Measurements from ENCODE around the gene INTS4.
"Not testable (repeated sequence)": the region's sequence is repeated elsewhere in the genome, so short reads cannot be mapped to it uniquely, and the experiment has no call there.

The INTS4 gene

DNA sequence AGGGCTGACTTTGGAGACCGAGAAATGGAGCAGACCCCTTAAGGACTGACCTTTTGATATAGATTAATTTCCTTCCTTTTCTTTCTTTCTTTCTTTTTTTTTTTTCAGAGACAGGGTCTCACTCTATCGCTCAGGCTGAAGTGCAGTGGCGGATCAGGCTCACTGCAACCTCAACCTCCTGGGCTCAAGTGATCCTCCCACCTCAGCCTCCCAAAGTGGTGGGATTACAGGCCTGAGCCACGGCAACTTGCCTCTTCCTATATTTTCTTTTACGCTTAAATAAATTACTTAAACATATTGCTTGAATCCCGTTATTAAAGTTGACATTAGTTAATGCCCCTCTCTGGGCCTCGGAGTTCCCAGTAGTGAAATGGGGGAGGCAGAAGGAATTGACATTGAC lies 29.0 kb upstream of the INTS4 start:
- no peak for DNase-seq

DNA sequence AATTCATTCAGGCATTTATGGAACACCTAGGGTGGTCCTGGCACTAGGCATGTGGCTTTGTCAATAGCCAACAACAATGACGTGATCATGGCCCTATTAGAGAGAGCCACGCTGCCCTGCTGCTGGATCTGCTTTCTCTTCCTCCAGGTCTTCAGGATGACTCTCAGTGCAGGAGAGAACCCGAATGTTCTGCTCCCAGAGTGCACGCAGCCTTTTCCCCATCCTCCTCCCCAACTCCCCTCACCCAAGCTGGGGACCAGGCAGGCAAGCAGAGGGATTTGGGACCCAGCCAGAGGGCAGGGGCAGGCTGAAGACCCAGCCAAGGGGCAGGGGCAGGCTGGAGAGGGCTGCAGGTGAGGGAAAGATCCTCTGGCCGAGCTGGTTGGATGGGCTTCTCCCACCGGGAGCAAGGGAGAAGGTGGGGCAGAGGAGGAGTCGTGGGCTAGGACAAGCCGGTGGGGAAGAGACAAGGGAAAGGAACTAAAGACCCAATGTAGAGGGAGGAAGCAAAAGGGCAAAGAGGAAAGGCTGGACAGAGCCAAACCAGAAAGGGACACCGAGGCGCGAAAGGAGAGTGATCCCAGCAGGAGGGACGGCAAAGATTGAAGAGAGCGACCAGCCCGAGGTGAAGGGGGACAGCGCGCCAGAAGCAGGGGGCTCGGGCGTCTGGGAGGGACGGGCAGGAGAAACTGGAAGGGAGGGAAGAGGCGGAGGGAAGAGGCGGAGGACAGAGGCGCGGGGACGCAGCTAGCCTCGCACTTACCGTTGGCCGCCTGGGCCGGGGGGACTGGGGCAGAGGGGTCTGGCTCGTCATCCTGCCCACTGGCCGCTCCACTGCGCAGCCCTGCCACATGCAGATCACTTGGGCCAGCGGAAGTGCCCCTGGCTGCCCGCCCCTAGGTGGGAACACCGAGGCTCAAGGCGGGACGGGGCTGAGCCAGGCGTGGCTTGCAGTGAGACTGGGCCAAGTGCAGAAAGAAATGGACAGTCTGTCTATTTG lies 28.2 kb upstream of the INTS4 start, which contains the start of gene KCTD14:
Gene KCTD14 (minus strand): TSS at position 880 of the 1,000 bp plus-strand sequence. CDS start 27 bp downstream, at position 853.
- peak; percentile 63 for DNase-seq

DNA sequence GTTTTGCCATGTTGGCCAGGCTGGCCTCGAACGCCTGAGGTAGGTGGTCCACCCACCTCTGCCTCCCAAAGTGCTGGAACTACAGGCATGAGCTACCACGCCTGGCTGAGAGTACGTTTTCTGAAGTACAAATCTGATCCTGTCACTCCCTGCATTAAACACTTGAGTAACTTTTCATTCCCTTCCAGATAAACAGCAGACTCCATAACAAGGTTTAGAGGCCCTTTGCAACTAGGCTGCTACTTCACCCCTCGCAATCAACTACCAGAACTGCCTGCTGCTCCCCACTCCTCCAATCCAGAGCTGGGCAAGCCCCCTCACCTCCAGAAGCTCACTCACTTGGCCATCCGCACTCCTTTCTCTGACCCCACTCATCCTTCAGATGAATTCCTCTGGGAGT lies 27.1 kb upstream of the INTS4 start:
- no peak for DNase-seq

DNA sequence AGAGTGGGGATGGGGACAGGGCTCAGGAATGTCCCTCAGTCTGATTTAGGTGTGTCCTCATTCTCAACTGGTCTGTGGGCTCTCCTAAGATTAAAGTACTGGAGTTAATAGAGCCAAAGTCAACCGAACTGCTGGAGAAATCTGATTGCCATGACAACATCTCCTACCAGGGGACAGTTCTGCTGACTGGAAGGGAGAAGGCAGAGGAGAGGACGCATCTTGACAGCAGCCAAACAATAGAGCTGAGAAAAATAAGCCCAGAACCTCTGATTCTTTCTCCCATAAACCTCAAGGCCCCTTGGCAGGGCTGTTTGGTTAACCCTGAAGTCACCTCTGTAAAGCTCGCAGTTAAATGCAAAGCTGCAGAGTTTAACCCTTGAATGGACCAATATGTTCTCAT lies 25.8 kb upstream of the INTS4 start:
- no peak for DNase-seq

DNA sequence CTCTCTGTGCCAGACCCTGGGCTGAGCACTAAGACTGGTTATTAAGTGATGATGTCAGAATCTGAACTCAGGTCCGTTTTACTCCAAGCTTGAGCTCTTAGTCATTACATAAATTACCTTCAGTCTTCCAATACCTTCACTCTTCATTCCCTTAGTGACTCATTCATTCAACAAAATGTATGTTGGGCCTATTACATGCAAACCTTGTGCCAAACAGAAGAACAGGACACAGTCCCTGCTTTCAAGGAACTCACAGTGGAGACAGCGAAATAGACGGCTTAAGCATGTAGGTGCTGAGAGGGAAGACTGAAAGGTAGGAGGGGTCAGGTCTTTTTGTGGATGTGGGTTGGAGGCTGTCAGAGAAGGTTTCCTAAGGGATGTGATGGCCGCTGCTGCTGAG lies 25.3 kb upstream of the INTS4 start:
- no peak for DNase-seq

DNA sequence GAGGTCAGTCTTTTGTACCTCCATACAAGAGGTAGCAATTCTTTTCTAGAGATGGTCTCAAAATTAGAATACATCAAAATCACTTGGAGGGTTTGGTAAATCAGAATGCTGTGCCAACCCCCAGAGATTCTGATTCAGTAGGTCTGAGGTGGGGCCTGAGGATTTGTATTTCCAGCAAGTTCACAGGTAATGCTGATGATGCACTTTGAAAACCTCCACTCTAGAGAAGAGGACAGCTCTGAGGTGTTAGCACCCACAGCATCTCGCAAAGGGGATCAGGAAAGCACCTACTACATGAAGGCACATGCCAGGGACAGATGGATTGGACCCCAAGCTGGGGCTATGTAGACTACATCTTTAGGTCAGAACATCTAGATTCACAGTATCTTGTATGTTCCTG lies 21.4 kb upstream of the INTS4 start:
- no peak for DNase-seq

DNA sequence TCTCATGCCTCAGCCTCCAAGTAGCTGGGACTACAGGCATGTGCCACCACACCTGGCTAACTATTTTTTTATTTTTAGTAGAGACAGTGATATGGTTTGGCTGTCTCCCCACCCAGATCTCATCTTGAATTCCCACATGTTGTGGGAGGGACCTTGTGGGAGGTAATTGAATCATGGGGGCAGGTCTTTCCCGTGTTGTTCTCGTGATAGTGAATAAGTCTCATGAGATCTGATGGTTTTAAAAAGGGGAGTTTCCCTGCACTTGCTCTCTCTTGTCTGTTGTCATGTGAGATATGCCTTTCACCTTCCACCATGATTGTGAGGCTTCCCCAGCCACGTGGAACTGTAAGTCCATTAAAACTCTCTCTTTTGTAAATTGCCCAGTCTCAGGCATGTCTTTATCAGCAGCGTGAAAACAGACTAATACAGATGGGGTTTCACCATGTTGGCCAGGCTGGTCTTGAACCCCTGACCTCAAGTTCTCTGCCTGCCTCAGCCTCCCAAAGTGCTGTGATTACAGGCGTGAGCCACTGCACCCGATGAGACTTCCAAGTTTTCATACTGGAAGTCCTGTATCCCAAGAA lies 20.6 kb upstream of the INTS4 start:
- DNase-seq = not testable (repeated sequence)

DNA sequence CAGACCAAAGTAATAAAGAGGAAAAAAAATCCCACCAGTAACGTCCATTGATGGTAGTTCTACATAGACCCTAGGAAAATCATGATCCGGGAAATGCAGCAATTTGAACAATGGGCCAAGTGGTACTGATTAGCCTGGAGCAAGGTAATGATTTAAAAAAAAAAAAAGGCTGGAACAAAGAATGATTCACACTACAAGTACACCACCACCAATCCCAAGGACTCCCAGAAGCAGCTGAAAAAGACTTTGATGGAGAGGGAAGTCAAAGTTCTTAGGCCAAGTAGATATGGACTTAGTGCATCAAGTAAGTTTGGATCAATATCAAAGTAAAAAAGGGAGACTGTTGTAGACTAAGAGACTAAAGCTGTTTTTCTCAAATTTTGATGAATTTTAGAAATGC lies 16.8 kb upstream of the INTS4 start:
- no peak for DNase-seq

DNA sequence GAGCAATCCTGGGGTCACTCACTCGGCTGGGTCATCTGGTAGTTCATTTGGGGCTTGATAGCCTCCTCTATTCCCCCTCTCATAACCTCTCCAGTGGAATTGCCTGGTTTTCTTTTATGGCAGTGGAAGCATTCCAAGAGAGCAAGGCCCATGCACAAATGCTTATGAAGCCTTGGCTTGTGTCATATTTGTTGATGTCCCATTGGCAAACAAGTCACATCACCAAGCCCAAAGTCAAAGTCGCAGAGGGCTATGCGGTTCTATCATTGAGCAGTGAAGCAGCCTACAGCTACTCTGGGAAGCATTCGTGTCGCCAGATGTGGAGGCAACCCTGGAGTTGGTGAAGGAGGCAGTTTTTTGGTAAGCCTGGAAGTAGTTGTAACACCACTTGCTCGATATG lies 16.3 kb upstream of the INTS4 start:
- no peak for DNase-seq

DNA sequence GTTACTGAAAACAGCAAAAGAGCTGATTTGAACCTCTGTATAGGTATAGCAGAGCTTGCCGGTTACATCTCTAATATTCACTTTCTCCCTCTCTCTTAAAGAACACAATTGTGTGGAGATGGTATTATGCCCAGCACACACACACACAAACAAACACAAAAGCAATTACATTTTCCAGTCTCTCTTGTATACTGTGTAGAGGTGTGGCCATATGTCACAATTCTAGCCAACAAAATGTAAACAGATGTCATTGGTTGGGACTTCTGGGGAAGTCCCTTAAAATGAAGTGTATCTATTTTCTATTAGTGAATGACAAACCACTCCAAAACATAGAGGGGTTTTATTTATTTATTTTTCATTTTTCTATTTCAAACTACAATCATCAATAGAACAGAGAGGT lies 15.8 kb upstream of the INTS4 start:
- no peak for DNase-seq

DNA sequence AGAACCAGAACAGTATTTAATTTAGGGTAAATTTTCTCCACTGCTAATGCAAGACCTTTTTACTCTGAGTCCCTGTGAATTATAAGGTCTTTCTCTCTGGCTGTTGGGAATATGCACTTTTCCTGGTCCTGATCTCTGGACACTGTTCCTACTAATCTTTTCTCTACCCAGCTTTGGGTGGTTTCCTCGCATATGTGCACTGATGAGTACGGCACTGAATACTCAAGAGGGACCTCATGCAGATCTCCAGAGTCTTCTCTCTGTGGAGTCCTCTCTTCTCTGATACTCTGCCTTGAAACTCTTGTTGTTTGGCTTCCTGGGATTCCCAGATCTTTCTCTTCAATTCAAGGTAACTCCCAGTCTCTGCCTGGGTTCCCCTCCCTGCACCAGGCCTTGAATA lies 14.6 kb upstream of the INTS4 start:
- DNase-seq = no peak

DNA sequence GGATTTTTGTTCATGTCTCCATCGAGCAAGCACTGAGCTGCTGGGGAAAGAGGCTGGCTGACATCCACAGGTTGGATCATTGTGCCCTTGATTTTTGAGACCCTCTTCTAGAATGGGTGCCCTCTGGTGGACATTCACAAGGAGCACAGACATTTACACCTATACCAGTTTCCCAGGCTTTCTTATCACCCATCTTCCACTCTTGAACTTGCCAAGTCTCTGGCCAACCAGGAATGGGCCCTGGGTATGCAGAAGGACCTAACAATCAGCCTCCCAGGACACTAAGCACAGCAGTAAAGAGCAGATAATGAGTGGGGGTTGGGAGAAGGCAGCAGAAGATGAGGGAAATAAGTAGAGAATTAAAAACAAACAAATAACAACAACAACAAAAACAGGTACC lies 5.7 kb upstream of the INTS4 start:
- DNase-seq = peak; percentile 74

DNA sequence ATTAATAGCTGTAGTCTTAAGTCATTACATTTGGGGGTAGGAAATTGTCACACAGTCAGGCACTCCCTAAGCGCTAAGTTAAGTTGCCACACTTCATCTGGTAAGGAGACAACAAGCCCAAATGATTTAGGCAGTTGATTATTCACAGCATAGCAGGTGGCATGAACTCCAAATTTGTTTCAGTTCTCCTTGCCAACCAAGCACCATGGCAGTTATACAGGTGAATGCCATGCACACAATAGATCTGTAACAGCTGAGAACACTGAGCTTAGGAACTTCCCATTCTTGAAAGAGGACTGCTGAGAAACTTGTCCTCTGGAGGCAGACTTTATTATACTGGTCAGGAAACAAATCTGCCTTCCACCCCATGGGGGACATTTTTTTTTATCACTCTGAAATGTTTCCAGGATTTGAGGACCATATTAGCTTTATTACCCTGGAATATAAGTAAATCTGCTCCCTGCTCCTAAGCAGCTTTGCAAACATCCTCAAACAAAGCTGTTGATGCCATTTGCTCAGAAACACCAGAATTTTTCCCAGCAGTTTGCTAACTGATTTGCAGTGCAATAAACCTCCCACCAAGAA lies 5.1 kb upstream of the INTS4 start:
- DNase-seq = no peak

DNA sequence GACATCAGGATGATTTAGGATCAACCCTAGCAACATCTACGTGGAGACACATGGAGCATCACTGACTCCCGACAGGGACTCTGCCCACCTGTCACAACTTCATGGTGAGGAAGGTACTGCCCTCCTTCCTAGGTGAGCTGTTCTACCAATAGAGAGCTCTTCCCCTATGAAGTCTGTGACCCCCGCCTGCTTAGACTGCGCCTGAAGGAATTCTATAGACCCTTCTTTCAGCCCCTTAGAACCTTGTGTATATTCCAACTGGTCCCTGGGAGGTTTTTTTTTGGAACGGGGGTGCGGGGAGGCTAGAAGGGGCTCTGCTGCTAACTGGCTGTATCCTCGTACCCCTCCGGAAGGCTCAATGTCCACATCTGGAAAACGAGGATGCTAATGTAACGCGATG lies 566 bp downstream of the INTS4 start:
- DNase-seq = no peak

DNA sequence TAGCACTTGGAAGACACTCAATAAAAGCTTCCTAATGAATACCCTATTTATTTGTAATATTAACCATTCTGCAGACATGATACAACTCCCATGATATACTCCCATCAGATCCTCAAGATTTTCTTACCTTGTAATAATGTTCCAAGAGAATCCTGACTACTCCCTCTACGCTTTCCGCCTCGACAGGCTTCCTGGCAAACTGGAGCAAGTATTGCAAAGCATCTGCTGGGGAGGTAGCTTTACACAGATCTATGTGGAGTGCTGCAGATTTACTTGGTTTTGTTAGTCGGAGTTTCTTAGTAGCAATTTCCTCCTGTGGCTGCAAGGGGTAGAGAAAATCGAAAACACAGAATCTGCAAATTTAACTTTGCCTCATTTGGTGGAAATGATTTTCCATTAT lies 3.5 kb downstream of the INTS4 start:
- no peak for DNase-seq

DNA sequence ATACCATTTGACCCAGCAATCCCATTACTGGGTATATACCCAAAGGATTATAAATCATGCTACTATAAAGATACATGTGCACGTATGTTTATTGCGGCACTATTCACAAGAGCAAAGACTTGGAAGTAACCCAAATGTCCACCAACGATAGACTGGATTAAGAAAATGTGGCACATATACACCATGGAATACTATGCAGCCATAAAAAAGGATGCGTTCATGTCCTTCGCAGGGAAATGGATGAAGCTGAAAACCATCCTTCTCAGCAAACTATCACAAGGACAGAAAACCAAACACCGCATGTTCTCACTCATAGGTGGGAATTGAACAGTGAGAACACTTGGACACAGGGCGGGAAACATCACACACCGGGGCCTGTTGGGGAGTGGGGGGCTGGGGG lies 8.0 kb downstream of the INTS4 start:
- DNase-seq = not testable (repeated sequence)

DNA sequence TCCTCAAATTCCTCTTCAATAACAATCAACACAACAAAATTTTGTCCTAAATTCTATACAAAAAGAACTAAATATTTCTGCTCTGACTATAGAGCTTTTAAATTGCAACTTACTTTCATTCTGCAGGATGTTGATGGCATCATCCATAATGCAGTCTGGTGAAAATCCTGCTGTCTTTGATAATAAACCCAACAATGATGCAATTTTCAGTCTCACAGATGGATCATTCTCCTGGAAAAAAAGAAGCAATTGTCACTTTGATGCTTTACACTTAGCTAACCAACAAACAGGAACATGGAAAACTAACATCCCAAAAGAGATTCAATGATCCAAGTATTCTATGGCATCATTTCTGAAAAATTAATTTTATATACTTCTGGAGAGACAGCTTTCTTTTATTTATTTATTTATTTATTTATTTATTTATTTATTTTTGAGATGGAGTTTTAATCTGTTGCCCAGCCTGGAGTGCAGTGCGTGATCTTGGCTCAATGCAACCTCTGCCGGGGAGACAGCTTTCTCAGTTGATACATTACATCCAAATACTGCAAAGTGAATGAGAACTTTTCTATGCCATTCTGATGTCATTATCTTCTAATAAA lies 13.0 kb downstream of the INTS4 start:
- no peak for DNase-seq

DNA sequence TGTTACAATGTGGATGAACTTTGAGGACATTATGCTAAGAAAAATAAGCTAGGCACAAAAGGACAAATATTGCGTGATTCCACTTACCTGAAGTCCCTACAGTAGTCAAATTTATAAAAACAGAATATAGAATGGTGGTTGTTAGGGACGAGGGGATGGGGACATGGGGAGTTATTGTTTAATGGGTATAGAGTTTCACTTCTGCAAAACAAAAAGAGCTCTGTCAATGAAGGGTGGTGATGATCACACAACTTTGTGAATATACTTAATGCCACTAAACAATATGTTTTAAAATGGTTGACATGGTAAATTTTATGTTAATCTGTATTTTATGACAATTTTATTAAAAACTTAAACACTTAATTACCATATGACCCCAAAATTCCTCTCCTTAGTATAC lies 26.1 kb downstream of the INTS4 start:
- DNase-seq = no peak

DNA sequence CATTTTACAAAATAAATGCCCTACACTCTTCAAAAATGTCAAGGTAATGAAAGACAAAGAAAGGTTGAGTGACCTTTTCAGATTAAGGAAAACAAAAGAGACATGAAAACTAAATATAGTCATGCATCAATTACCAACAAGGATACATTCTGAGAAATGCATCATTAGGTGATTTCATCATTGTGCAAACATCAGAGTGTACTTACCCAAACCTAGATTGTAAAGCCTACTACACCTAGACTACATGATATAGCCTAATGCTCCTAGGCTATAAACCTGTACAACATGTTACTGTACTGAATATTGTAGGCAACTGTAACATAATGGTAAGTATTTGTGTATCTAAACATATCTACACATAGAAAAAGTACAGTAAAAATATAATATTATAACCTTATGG lies 26.7 kb downstream of the INTS4 start:
- DNase-seq = no peak

DNA sequence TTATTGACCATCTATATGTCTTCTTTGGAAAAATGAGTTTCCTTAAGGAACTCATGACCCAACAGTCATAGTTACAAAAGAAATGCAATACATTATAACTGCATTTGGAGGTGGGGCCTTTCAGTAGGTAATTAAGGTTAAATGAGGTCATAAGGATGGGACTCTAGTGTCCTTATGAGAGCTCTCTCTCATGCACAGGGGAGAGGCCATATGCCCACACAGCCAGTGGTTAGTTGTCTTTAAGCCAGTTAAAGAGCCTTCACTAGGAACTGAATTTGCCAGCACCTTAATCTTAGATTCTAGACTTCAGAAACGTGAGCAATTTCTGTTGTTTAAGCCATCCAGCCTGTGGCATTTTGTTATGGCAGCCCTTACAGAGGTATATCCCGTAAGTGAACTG lies 27.3 kb downstream of the INTS4 start:
- no peak for DNase-seq

DNA sequence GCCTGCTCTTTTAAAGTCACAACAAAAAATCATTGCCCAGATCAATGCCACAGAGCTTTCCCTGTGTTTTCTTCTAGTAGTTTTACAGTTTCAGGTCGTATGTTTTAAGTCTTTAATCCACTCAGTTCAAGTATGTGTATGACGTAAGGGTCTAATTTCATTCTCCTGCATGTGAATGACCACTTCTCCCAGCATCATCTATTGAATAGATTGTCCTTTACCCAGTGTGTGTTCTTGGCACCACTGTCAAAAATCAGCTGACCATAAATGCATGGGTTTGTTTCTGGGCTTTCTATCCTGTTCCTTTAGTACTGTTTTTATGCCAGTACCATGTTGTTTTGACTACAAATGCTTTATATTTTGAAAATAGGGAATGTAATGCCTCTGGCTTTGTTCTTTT lies 28.1 kb downstream of the INTS4 start:
- DNase-seq = no peak

DNA sequence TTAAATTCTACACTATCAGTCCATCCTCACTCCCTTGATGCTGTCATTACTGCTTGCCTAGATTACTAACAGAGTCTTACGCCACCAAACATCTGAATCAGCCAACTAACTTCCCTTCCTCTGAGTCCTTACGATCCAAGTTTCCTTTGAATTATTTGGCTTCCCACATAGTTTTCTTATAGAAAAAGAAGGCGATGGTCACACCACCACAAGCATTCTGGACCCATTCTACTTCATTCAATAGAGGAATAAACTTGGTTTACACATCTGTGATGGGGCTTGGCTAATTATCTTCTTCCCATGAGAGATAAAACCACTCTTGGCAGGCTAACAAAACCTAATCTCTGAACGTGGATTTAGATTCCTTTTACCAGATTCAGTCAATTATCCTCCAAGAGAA lies 35.0 kb downstream of the INTS4 start:
- DNase-seq = no peak

DNA sequence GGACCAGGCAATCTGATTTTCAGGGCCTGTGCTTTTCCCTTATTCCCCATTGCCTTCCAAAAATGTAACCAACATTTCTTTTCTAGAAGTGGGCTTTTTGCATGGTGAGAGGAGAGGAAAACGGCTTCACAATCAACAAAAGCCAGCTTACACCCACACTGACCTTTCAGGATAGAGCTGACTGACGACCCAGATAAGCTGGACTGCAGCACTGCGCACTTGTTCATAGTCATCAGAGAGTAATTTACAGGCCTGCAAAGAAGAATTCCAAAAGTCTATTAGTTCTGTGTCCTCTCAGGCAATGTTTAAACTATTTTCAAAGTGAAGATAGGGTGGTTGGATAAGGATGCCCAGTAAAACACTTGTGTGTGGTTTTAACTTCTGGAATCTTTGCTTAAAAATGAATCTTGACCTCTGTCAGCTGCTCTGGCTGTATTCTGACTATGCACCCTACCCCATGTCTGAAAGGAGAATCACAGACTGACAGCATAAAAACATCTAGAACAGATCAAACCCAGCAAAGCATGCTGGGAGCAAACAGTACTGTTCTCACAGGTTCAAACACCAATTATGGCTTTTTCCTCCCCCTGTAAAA lies 35.8 kb downstream of the INTS4 start:
- DNase-seq = not testable (repeated sequence)
